HG03066 (cell line): ENCODE data around the gene DPEP2NB.
"Not testable (repeated sequence)": the region's sequence is repeated elsewhere in the genome, so short reads cannot be mapped to it uniquely, and the experiment has no call there.

Source experiments
- ATAC-seq: cut with Tn5 transposase; IDR thresholded peaks from one replicate; pipeline ENCODE4 v1.9.1; 2021; ENCODE audit warnings: low read depth; ENCODE audit not compliant: unreplicated experiment

The DPEP2NB gene

DNA sequence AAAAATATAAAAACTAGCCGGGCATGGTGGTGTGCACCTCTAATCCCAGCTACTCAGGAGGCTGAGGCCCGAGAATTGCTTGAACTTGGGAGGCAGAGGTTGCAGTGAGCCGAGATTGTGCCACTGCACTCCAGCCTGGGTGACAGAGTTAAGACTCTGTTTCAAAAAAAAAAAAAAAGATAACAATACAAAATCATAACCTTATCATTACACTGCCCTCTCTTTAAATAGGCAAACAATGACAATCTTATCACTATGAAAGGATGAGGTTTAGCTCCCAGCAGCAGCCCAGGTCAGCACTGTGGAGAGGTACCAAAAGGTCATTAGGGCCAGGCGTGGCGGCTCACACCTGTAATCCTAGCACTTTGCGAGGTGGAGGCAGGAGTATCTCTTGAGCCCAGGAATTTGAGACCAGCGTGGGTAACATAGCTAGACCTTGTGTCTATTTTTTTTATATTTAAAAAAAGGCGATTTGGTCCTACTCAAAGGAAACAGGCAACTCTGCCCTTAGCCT is 3.5 kb upstream of the DPEP2NB start:
- no peak for ATAC-seq

DNA sequence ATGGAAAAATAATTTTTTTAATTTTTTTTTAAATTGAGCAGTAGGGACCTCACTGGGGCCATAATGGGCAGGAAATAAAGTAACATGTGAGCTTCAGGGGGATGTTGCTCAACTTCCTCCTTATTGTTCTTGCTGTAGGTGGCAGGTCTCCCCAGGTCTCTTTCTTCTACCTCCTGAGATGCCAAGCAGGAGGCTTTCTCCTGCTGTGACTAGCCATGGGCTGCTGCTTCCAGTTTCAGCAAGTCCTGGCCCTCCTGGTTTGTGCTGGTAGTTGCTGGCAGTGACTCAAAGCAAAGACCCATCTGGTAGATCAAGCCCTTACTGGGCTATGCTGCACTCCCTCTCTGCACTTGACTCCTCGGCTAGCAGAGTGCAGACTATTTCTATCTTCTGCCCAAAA is 2.3 kb downstream of the DPEP2NB start:
- no peak for ATAC-seq

DNA sequence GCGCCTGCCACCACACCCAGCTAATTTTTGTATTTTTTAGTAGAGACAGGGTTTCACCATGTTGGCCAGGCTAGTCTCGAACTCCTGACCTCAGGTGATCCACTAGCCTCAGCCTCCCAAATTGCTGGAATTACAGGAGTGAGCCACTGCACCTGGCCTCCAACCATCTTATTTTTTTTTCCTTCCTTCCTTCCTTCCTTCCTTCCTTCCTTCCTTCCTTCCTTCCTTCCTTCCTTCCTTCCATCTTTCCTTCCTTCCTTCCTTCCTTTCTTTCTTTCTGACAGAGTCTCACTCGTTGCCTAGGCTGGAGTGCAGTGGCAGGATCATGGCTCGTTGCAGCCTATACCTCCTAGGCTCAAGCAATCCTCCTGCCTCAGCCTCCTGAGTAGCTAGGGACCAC is 5.8 kb downstream of the DPEP2NB start:
- not testable (repeated sequence) for ATAC-seq

DNA sequence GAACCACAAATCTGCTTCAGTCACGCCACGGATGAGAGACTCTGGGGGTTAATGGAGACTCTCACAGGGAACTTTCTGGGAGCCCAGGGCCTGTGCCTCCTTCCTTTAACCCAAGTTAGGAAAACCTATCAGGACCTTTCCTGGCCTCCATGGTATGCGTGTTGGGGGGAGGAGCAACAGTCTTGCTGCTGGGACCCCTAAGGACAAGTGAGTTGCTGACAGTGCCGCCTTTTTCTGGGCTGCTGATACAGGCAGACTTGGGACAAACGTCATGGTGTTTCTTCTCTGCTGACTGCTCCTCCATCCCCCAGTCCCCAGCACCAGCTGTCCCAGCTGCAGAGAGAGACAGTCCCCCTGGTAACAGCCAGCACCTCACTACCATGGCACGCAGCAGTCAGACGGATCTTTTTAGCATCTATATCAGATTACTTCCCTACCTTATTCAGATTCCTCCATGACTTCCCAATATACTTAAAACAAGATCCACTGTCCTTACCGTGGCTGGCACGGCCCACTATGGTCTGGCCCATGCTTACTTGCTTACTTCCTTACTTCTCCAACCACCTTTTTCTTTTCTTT is 6.5 kb downstream of the DPEP2NB start:
- no peak for ATAC-seq

DNA sequence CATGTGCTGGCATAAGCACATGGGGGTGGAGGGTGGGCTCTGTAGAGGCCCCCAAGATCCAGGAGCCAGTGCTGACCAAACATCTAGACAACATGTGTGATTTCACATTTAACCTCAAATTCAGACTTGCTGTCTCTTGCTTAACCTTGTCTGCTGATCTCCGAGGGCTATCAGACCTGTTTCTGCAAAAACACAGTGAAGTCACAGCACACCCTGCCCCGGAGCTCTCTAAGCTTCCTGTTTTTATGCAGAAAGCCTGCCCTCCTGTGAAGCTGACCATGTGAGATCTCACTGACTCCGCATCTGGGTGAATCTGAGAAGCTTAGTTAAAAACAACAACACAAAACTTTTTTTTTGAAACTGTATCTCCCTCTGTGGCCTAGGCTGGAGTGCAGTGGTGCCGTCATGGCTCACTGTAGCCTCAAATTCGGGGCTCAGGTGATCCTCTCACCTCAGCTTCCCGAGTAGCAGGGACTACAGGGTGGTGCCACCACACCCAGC is 9.9 kb downstream of the DPEP2NB start:
- ATAC-seq, result no peak

DNA sequence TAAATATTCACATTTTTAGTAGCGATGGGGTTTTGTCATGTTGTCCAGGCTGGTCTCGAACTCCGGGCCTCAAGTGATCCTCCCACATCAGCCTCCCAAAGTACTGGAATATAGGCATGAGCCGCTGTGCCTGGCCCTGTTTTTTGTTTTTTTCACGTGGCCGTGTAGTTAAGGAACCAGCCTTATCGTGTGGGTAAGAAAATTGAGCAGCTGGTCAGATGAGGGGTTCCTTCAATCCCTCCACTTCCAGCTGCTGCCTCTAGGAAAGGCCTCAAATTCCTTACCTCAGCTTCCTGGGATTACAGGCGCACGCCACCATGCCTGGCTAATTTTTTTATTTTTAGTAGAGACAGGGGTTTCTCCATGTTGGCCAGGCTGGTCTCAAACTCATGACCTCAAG is 10.5 kb downstream of the DPEP2NB start:
- ATAC-seq, result no peak

DNA sequence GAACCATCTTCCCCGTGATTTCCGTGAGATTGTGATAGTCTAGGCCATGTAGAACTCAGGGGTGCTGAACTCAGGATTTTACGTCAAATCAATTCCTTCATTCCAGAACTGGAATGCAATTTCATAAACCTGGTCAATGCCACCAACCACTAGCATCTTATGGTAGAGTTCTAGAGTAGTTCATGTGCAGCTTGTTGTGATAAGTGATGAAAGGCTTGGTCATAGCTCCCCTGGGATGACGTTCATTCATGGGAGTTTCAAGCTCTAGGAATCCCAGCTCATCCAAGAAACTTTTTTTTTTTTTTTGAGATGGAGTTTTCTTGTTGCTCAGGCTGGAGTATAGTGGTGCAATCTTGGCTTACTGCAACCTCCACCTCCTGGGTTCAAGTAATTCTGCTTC is 12.7 kb downstream of the DPEP2NB start:
- no peak for ATAC-seq

DNA sequence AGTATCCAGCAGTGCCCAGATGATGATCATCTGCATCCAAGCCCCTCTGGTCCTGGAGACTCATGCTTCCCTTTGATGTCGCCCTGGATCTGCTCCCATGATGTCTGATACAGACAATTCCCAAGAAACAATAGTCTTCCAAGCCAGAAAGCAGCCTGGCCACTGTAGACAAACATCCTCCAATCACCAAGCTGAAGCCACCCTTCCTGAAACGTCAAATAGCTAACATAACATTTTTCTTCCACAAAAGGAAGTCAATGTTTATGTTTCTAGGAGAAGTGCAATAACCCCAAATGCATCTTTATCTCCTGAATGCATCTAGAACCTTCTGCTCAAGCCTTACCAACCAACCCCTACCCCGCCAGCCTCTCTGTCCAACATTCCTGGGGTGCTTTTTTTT is 15.3 kb downstream of the DPEP2NB start:
- no peak for ATAC-seq

DNA sequence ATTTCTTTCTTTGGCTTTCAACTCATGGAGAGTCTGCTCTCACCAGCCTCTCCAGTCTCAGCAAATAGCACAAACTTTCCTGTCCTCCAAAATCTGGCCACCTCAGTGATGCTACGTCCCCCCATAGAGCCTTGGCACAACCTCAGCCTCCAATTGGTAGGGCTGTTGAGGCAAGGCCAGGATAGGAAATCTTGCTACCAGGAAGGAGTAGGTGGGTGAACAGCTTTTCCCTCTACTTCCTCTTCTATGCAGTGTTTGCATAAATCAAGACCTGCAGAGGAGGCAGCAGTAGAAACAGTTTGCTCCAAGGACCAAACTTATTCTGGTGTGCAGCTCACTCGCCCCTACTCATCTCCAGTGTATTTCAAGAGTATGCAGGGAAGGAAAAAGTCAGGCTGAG is 15.7 kb downstream of the DPEP2NB start:
- ATAC-seq, result no peak

DNA sequence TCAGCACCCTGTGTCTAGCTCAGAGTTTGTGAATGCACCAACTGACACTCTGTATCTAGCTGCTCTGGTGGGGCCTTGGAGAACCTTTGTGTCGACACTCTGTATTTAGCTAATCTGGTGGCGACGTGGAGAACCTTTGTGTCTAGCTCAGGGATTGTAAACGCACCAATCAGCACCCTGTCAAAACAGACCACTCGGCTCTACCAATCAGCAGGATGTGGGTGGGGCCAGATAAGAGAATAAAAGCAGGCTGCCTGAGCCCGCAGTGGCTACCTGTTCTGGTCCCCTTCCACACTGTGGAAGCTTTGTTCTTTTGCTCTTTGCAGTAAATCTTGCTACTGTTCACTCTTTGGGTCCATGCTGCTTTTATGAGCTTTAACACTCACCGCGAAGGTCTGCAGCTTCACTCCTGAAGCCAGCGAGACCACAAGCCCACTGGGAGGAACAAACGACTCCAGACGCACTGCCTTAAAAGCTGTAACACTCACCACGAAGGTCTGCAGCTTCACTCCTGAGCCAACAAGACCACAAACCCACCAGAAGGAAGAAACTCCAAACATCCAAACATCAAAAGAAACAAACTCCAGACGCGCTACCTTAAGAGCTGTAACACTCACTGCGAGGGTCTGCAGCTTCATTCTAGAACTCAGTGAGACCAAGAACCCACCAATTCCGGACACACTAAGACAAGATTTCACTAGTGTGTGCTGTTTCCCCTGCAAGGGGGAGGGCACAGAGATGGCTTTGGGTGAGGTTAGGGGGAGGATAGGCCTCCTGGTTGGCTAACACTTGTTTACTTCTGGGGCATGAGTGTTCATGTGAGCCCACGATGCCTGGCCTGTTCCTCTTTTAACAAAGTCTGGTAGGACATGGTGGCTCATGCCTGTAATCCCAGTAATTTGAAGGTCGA is 16.7 kb downstream of the DPEP2NB start, which contains the start of gene DPEP2:
Gene DPEP2, minus strand, starts transcription at position 706 of the 910 bp plus-strand sequence. CDS start 6,272 bp downstream, outside the sequence.
- not testable (repeated sequence) for ATAC-seq

DNA sequence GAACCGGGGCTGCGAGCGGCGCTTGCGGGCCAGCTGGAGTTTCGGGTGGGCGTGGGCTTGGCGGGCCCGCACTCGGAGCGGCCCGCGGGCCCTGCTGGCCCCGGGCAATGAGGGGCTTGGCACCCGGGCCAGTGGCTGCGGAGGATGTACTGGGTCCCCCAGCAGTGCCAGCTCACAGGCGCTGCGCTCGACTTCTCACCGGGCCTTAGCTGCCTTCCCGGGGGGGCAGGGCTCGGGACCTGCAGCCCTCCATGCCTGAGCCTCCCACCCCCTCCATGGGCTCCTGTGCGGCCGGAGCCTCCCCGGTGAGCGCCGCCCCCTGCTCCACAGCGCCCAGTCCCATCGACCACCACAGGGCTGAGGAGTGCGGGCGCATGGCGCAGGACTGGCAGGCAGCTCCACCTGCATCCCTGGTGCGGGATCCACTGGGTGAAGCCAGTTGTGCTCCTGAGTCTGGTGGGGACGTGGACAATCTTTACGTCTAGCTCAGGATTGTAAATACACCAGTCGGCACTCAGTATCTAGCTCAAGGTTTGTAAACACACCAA is 17.4 kb downstream of the DPEP2NB start:
- ATAC-seq, result not testable (repeated sequence)

DNA sequence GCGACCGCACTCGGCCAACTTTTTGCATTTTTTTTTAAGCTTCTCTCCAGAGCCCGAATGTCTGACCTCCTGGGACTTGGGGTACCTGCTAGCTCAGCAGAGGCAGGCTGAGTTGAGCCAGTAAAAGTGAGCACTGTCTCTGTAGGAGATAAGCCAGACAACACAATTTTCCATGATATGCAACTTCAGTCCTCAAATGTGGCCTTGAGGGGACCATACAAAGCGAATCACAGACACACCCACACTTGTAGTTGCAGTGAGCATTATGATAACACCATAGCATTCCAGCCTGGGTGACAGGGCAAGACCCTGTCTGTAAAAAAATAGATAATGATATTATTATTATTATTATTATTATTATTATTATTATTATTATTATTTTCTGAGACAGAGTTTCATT is 19.0 kb downstream of the DPEP2NB start:
- no peak for ATAC-seq

DNA sequence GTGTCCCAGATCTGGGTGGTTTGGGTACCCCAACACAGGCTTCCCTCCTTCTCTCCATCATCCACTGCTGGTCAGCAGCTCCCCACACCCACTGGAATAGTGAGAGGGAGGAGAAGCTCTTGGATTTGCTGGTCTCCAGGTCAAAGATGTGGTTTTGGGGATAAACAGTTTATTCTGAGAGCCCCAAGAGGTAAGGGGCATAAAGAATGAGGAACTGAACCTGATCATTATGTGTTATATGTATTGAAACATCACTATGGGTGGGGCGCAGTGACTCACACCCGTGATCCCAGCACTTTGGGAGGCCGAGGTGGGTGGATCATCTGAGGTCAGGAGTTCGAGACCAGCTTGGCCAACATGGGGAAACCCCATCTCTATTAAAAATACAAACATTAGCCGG is 20.3 kb downstream of the DPEP2NB start:
- ATAC-seq, result no peak

DNA sequence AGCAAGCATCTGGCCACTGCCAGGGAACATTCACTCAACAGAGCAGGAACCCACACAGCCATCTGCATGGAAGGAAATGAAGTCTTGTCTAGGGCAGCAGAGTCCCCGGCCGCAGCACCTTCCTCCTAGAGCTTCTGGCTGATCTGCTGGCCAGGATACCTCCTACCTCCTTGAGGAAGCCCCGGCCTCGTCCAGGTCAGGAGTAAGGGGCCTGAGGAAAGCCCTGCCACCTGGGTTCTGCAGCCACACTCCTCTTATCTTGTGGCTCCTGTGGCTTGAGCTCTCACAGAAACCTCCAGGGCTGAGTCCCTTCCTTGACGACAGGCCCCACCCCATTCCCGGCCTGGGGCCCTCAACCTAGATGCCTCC is 21.7 kb downstream of the DPEP2NB start:
- not testable (repeated sequence) for ATAC-seq

DNA sequence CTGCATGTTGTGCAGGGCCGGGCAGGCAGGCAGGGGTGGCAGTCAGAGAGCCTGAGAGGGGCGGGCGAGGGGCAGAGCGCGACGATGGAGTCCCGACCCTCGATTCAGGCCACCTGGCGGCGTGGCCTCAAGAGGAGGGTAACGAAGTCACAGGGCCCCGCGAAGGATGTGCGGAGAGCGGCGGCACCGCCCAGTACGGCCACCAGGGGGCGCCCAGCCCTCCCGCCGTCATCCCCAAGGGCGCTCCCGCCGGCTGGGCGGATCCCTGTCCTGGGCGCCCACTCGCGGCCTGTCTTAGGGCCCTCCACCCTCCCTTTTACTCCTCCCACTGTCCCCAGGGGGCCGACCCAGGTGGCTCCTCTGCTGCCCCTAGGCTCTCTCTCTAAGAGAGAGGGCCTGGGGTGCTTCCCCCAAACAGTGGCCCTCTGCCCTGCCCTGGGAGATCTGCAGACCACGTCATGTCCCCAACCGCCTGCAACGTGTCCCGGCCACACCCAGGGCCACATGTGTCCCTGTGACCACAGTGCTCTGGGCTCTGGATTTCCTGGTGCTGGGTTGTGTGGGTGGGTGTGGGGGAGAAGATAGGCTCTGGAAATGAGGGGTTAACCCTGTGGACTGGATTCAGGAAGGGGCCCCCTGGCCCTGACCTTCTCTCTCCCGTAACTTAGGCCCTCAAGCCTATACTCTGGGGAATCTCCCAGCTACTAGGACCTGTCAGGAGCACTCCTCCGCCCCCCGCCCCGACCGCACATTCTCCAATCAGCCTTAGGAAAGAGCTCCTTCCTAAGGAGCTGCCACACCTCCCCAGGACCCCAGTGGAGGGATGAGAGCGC is 22.3 kb downstream of the DPEP2NB start:
- ATAC-seq, result peak; percentile 76

DNA sequence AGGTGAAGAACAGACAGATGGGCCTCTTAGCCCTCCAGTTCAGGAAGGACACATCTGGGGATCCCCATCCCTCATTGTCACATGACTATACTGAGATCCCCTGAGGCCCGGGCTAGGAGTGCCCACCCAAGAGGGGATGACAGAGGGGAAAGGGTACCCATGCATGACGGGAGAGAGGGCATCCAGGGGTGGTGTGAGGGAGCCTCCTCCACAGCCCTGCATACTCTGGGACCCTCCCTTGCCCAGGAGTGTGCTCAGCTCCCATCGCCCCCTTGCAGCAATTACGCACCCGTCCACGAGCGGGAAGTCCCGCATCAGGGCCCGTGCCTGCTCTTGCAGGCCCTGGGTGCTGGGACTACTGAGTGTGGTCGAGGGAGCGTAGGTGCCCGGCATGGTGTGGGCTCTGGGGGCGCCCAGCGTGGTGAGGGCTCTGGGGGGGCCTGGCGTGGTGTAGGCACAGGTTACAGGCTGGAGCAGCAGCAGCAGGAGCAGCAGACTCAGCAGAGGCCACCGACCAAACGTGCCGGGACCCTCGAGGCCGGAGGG is 23.0 kb downstream of the DPEP2NB start:
- ATAC-seq, result no peak

DNA sequence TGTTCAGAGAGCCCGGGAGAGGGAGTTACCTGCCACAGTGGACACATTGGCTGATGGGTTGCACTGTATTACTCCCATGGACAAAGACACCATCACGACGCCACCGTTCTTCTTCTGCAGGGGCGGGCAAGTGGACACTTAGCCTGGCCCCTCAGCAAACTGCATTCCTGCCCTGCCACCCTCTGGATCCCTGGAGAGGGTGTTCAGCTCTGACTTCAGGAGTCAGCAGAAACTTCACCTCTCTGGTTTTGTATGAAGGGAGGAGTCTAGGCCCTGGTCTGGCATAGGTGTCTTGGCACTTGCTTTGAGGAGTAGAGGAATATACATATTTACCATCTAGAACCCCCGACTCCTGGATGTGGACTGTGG is 25.7 kb downstream of the DPEP2NB start:
- ATAC-seq, result no peak

DNA sequence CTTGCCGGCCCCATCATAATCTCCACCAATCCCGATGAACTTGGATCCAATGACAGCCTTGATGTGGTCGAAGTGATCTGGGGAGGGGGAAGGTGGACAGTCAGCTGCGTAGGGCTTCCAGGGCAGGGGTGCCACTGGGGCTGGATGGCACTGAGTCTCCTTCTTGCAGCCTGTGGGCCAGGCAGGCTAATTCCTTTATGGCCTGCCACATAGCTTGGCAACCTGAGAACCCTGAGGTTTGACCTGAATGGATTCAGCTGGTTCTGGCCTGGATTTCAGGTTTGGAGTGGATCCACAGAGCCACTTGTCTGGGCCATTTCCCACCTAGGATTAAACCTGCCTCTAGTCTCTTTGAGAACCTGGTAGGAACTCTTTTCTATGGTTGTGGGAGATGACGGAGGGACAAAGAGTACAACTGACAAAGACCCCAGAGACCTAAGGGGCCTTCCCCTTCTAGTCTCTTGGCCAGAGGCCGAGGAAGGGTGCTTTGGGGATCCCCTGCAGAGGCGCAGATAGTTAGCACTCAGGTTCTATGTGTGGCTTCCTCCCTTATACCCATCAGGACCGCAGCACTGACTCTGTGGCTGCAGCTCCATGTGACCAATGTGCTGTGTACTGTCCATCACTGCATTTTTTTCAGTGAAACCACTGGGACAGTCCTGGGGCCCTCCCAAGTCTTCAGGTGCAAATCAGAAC is 26.2 kb downstream of the DPEP2NB start:
- ATAC-seq, result no peak

DNA sequence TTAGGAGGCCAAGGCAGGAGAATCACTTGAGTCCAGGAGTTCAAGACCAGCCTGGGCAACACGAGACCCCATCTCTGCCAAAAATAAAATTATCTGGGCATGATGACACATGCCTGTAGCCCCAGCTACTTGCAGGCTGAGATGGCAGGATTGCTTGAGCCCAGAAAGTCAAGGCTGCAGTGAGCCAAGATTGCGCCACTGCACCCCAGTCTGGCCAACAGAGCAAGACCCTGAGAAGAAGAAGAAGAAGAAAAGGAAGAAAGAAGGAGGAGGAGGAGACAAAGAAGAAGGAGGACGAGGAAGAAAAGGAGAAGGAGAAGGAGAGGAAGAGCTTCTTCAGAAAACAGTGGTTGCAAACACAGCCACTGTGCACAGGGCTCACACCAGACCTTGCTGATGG is 27.0 kb downstream of the DPEP2NB start:
- ATAC-seq, result no peak
